Suppressor macrophage treated with lipopolysaccharide for 1 hour (primary cell): ENCODE results near the gene EHD4.

Experiments
- DNase-seq, 3 donors: peaks; one replicate each; pipeline ENCODE4 v3.0.0-alpha.2; 2020 to 2022

Gene EHD4

GRCh38 chr15:41933771-41934170, 38.6 kb downstream of the EHD4 start:
- DNase-seq: peak; percentile 71 to 80 (median 77)

DNA sequence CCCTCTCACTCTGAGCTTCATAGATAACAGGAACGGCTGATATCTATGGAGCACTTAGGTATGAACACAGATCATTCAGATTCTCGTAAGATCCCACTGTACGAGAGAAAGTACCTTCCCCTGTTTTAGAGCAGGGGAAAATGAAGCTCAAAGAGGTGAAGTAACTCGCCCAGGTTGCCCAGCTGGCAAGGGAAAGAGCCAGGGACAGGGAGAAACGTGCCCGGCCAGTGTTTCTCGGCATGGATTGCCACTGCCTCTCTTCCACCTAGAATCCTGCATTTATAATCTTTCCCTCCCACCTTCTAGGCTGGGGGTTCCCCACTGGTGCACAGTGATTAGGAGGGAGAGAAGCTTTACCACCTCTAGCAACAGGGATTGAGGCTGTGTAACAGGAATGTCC, 39.0 kb downstream of the EHD4 start:
- no peak for DNase-seq

- DNase-seq: no peak
These were observed 39.7 kb downstream of the EHD4 start for GRCh38 chr15:41932511-41933289.

DNA sequence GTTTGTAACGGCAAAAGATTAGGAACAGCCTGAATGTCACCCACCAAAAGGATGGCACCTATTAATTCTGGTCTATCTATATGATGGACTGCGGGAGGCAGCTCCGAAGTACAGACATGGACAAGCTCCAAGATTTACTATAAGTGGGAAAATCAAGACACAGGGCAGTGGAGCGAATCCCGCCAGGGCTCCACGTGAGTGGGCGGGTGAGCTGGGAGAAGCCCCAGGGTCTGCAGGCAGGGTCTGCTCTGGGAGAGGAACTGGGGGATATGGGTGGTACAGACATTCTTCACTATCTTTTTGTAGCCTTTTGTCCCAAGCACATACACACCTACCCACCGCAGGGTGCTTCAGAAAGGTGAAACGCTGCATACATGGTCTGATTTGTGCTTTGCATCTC, 40.3 kb downstream of the EHD4 start:
- DNase-seq: no peak

DNA sequence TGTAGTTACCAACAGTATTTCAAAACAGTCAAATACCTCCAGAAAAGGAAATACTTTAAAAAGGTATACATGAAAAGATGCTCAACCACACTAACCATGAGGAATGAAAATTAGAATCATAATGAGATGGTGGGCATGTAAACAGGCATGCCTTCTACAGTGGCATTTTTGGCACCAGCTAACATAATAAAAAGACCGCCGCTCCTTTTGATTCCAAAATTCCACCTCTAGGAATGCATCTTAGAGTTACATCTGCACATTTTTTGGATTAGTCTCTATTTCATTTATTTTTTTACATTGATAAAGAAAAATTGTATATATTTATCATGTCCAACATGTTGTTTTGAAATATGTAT, 41.5 kb downstream of the EHD4 start:
- DNase-seq: no peak

DNA sequence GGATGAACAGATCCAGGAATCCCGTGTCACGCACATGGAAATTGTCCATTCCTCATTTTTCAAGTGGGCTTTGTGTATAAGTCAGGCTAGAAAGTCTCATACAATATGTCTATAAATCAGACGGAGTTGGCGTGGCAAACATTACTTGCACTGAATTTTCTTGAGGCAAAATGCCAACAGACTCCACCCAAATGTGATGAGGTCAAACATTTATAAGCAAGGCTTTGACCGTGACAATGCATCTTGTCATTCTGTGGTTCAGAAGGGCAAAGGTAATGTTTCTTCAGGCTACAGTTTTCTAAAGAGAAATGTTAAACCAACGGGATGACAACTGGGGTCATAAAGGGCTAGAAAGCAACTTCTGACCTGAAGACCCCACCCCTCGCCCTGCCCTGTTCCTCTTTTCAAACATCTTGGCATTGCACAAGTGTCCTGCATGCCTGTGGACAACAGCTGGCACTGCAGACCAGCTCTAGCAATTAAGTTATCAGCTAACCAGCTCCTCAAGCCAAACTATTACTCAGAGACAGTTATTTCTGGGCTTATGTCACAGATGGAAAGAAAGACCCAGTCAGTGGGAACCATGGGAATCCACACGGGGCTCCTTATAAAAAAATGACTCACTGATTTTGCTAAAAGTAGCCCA, 42.0 kb downstream of the EHD4 start:
- peak; percentile 77 to 93 (median 86) for DNase-seq

DNA sequence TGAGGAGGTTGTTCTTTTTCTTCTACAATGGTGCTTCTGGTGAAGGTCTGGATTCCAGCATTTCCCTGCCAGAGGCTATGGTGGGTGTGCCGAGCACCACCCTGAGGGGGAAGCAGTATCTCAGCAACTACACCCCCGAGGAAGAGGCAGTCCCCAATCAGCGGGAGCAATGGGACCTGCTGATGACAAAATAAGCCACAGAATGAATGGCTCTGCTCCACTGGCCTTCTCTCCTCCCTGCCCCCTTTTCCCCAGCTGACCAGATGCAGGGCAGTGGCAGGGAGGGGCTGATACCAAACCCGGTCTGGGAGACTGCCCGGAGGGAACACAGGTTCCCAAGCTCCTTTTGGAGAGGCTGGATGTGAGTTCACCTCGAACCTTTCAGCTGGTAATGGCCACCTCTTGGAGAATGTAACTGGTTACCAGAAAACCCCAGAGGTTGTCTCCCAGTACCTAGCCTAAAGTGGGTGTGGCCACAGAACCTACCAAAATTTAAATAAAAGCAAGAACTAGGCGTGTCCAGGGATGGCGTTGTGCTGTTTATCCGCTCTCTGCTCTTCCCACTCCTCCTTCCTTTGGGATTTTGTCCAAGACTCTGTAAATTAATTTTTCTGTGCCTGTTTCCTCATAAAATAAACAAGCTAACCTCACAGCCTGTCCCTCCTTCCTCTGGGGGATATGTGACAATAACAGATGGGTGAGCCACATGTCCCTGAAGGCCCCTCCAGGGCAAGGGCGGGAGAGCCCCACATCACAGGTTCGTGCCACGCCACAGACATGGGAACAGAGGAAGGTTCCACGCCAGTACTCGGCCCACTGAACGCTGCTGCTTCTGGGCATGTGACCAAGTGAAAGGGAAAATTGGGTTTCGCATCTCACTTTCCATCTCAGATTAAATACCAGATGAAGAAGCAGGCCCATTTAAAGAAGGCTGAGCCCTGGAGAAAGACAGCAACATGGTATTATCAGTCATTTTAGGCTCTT, 43.4 kb downstream of the EHD4 start:
- peak; percentile 48 to 65 (median 54) for DNase-seq

DNA sequence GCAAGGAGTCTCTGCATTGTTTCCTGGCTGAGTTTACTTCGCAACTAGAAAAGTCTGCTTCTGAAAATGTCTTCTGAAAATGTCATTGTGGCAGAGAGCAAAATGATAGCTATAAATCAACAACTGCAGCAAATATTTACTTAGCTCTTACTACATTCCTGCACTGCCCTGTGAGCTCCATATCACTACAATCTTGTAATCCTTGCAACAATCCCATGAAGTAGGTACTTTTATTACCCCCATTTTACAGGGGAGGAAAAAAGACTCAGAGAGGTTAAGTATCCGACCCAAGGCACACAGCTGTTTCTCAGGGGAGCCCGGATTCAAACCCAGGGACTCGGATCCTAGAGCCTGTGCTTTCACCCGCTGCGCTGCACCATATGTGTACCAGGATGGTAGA, 44.3 kb downstream of the EHD4 start:
- no peak for DNase-seq

DNA sequence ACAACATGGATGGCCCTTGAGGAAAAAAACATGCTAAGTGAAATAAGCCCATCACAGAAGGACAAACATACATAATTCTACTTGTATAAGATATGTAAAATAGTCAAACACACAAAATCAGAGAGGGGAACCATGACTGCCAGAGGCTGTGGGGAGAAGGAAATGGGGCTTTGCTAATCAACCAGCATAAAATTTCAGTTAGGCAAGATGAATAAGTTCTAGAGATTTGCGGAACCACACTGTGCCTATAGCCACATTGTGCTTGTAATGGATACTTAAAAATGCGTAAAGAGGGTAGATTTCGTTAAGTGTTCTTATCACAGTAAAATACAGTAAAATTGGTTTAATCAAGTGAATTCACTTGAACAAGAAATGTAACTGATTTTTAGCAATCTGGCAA, 44.8 kb downstream of the EHD4 start:
- peak in 2 of 3 donors; percentile 59 to 74 for DNase-seq

- peak; percentile 45 to 58 (median 51) for DNase-seq
These were observed 45.9 kb downstream of the EHD4 start for GRCh38 chr15:41926185-41927056.

DNA sequence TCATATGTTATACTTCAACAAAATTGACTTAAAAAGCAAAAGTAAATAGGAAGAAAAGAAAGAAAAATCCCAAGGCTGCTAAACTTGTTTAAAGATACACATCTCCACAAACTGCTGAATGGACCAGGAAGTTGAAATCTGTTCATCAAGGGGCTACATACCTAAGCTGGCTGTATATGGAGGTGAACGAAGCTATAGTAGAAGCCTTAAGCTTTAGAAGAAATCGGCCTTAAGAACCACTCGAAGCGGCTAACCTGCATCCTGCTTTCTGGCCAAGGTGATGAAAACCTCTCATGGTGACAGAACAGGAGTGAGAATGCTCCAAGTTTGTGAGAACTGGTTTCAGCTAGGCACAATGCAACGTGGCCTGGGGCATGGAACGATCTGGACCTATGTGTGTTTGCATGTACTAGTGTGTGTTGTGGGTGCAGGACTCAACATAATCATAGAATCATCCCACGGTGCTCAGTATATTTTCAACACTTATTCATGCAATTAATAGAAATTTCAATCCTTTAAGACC, 47.2 kb downstream of the EHD4 start:
- no peak for DNase-seq

- DNase-seq: no peak
These were observed 48.9 kb downstream of the EHD4 start for GRCh38 chr15:41923401-41923997.

GRCh38 chr15:41922353-41922752, 50.0 kb downstream of the EHD4 start:
- DNase-seq: no peak

DNA sequence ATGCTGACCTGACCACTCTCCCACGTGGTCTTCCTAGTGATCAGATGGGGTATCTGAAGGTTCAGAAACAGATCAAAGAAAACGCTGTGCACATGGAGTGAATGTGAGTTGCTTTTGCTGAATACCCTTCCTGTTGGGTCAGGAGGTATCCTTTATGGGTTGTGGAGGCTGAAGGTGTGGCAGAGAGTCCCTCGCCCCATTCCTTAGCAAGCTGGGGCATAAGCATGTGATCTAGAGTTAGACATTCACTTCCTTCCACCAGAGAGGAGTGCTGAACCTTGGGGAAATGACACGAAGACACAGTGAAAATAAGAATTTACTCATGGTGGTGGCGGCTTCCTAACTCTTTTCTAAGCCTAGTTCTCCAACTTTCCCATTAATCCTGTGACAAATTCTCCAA, 50.7 kb downstream of the EHD4 start:
- DNase-seq: no peak

- no peak for DNase-seq
These were observed 51.2 kb downstream of the EHD4 start for GRCh38 chr15:41921167-41921566.

GRCh38 chr15:41919954-41920538, 52.3 kb downstream of the EHD4 start:
- no peak for DNase-seq

- DNase-seq: no peak
These were observed 53.0 kb downstream of the EHD4 start for GRCh38 chr15:41919201-41919820.

DNA sequence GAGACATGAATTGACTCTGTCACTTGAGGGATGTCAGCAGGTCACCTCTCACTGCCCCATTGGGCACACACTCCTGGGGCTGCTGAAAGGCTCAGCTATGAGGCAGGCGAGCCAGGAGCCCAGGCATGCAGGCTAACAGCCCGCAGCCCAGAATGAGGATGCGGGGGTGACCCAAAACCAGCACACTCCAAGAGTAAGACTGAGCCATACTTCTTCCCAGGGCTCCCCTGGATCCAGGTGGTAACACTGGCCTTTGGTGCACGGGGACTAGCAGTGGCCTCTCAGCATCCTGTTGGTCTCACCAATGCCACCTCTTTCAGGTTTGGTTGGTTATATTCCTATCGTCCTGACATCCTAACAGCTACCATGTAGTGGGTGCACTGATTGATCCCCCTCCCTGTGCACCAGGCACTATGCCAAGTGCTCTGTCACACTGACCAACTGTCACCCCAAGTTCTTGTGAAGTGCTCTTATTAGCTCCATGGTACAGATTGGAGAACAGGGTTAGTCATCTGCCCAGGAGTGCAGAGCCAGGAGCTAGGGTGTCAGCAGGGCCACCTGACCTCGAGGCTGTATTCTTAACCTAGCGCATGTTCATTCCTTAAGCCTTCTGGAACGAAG, 53.7 kb downstream of the EHD4 start:
- DNase-seq: no peak

- DNase-seq: no peak
These were observed 54.5 kb downstream of the EHD4 start for GRCh38 chr15:41917767-41918430.
